Activated naive CD4-positive, alpha-beta T cell treated with anti-CD3 and anti-CD28 coated beads, Interleukin-2, amount 50 U/mL, for 24 hours (primary cell): ENCODE data around the gene MAPK8IP1.

Experiments
- H3K27ac Mint-ChIP-seq: one replicate; pipeline ENCODE4 v1.8.0; 2021; ENCODE audit warnings: mild to moderate bottlenecking, mixed read lengths
- H3K27me3 Mint-ChIP-seq: one replicate; pipeline ENCODE4 v1.8.0; 2021; ENCODE audit warnings: mixed read lengths
- H3K36me3 Mint-ChIP-seq: one replicate; pipeline ENCODE4 v1.8.0; 2021; ENCODE audit warnings: mixed read lengths
- H3K4me1 Mint-ChIP-seq: one replicate; pipeline ENCODE4 v1.8.0; 2021; ENCODE audit warnings: mixed read lengths
- H3K4me3 Mint-ChIP-seq: one replicate; pipeline ENCODE4 v1.8.0; 2021; ENCODE audit warnings: mild to moderate bottlenecking, mixed read lengths
- H3K9me3 Mint-ChIP-seq: one replicate; pipeline ENCODE4 v1.8.0; 2021; ENCODE audit warnings: mixed read lengths

MAPK8IP1 gene

GRCh38 chr11:45906965-45907611, 21.6 kb downstream of the MAPK8IP1 start, which contains the start of gene FREY1:
FREY1 (minus strand) TSS chr11:45907271; CDS start chr11:45907245, 26 bp downstream.
- no peak within 1 kb of the TSS for H3K4me3 Mint-ChIP-seq
- H3K27me3 Mint-ChIP-seq, result no peaks in the 10 kb centered on the region
- no peak within 1 kb of the TSS for H3K27ac Mint-ChIP-seq
- H3K4me1 Mint-ChIP-seq, result peaks cover 11% of the 10 kb centered on the region
- no peaks in the 10 kb centered on the region for H3K36me3 Mint-ChIP-seq
- H3K9me3 Mint-ChIP-seq, result no peaks in the 10 kb centered on the region

DNA sequence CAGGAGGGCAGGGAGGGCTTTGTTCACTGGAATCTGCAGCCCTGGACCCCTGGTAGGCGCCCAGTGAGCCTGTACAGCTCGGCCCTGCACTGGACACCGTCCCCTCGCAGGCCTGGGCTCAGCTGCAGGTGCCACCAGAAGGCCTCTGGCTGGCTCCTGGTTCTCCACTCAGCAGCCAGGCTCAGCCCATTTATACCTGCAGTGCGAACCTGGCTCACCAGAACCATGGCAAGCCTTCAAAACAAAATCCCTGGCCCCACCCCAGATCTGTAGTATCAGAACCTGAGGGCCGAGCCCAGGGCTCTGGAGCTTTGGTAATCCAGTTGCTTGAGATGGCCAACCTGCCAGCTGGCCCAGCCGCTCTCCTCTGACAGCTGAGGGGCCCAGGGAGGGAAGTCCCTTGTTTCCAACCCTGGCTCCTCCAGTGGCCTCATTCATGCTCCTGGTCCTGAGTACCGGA, 22.5 kb downstream of the MAPK8IP1 start:
- no peak overlapping the region for H3K27ac Mint-ChIP-seq
- no peak overlapping the region for H3K4me3 Mint-ChIP-seq
- H3K9me3 Mint-ChIP-seq, result no peaks in the 10 kb centered on the region
- no peaks in the 10 kb centered on the region for H3K36me3 Mint-ChIP-seq
- H3K4me1 Mint-ChIP-seq, result peaks cover 11% of the 10 kb centered on the region
- H3K27me3 Mint-ChIP-seq, result no peaks in the 10 kb centered on the region

- Mint-ChIP-seq H3K4me3 (no peak overlapping the region), H3K27ac (no peak overlapping the region), H3K27me3 (no peaks in the 10 kb centered on the region), H3K9me3 (no peaks in the 10 kb centered on the region), H3K36me3 (no peaks in the 10 kb centered on the region), H3K4me1 (peaks cover 11% of the 10 kb centered on the region)
Measured at GRCh38 chr11:45909594-45910475, 24.4 kb downstream of the MAPK8IP1 start.

DNA sequence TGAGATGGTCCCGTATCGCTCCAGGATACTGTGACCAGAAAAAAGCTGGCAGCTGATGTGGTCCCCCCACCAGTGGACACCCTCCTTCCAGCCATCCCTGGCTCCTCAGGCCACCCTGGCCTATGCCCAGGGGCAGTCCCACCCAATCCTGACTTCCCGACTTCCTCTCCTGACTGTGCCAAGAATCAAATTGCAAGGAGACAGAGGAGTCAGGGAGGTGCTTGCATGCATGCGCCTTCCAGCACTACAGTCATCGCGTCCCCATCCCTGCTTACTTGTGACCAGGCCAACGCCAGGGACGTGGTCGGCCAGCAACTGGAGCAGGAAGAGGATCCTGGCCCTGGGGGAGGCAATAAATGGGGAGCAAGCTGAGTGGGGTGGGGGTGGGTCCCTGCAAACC, 25.2 kb downstream of the MAPK8IP1 start:
- Mint-ChIP-seq H3K4me1 (peaks cover 12% of the 10 kb centered on the region), H3K4me3 (no peak overlapping the region), H3K27me3 (no peaks in the 10 kb centered on the region), H3K36me3 (no peaks in the 10 kb centered on the region), H3K27ac (no peak overlapping the region), H3K9me3 (no peaks in the 10 kb centered on the region)

GRCh38 chr11:45913514-45913913, 28.1 kb downstream of the MAPK8IP1 start:
- Mint-ChIP-seq H3K27ac (no peak overlapping the region), H3K27me3 (no peaks in the 10 kb centered on the region), H3K9me3 (no peaks in the 10 kb centered on the region), H3K36me3 (peaks cover 1% of the 10 kb centered on the region), H3K4me1 (peaks cover 27% of the 10 kb centered on the region), H3K4me3 (no peak overlapping the region)

DNA sequence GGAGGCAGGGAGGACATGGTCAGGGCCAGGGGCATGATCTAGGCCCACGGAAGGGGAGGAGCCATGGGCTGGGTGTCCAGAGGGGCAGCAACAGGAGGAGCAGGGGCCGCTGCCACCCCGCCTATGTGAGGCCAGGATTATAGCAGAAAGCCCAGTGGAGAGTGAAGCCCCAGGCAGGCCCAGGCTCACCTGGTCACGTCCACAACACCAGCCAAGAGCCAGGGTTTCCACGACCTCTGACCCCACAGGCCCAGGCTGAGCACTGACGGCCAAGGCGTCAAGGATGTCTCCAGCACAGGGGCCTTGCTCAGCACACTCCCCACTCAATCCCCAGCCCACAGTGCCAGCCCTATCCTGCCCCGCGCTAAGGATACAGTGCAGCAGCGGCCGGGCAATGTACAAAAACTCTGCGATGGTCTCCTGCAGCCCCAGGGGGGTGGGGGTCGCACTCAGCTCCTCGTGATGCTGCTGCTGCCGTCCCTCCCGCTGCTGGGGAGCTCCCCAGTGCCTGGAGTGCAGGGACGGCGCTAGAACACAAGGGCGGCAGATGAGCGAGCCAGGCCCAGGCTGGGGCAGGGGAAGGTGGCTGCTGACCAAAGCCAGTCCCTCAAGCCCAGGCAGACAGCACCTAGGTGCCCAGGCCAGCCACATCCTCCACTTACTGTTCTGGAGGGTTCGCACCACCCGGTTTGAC, 28.6 kb downstream of the MAPK8IP1 start:
- H3K36me3 Mint-ChIP-seq, result peaks cover 1% of the 10 kb centered on the region
- no peaks in the 10 kb centered on the region for H3K27me3 Mint-ChIP-seq
- no peak overlapping the region for H3K4me3 Mint-ChIP-seq
- H3K9me3 Mint-ChIP-seq, result no peaks in the 10 kb centered on the region
- H3K4me1 Mint-ChIP-seq, result peaks cover 32% of the 10 kb centered on the region
- no peak overlapping the region for H3K27ac Mint-ChIP-seq

DNA sequence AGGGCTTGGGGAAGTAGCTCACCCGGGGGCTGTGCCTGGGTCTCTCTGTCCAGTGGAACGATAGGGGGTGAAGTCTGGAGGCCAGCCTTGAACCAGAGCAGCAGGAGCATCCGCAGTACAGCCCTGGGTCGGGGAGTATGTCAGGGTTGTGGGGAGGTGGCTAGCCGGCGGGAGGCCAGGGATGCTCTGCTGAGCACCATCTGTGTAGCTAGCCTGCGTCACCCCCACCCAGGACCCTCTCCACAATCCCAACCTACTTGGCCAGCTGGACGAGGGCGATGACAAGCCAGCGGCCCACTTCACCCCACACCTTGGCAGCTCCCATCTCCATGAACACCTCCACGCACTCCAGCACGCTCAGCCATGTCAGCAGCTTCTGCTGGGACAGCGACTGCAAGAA, 30.0 kb downstream of the MAPK8IP1 start:
- no peaks in the 10 kb centered on the region for H3K9me3 Mint-ChIP-seq
- peaks cover 44% of the 10 kb centered on the region for H3K4me1 Mint-ChIP-seq

GRCh38 chr11:45917286-45917622, 31.8 kb downstream of the MAPK8IP1 start:
- Mint-ChIP-seq H3K27ac (peak overlapping the region; percentile 99), H3K27me3 (peaks cover 3% of the 10 kb centered on the region), H3K4me1 (peaks cover 49% of the 10 kb centered on the region), H3K9me3 (no peaks in the 10 kb centered on the region), H3K4me3 (peak overlapping the region; percentile 98), H3K36me3 (peaks cover 1% of the 10 kb centered on the region)

More for the DNA sequence above, 30.0 kb downstream of the MAPK8IP1 start:
- Mint-ChIP-seq H3K4me3 (peak overlapping the region; percentile 11), H3K27me3 (no peaks in the 10 kb centered on the region), H3K36me3 (peaks cover 1% of the 10 kb centered on the region), H3K27ac (no peak overlapping the region)

GRCh38 chr11:45917623-45918330, 32.3 kb downstream of the MAPK8IP1 start, which contains the start of gene PEX16:
PEX16 (minus strand) TSS chr11:45917877; CDS start chr11:45917811, 66 bp downstream.
- peak within 1 kb of the TSS; percentile 98 for H3K4me3 Mint-ChIP-seq
- peaks cover 3% of the 10 kb centered on the region for H3K27me3 Mint-ChIP-seq
- peaks cover 49% of the 10 kb centered on the region for H3K4me1 Mint-ChIP-seq
- peaks cover 1% of the 10 kb centered on the region for H3K36me3 Mint-ChIP-seq
- H3K9me3 Mint-ChIP-seq, result no peaks in the 10 kb centered on the region
- H3K27ac Mint-ChIP-seq, result peak within 1 kb of the TSS; percentile 99

GRCh38 chr11:45918331-45918941, 33.0 kb downstream of the MAPK8IP1 start:
- Mint-ChIP-seq H3K27ac (peak overlapping the region; percentile 99), H3K4me1 (peaks cover 53% of the 10 kb centered on the region), H3K36me3 (peaks cover 1% of the 10 kb centered on the region), H3K27me3 (peaks cover 5% of the 10 kb centered on the region), H3K9me3 (no peaks in the 10 kb centered on the region), H3K4me3 (peak overlapping the region; percentile 98)

DNA sequence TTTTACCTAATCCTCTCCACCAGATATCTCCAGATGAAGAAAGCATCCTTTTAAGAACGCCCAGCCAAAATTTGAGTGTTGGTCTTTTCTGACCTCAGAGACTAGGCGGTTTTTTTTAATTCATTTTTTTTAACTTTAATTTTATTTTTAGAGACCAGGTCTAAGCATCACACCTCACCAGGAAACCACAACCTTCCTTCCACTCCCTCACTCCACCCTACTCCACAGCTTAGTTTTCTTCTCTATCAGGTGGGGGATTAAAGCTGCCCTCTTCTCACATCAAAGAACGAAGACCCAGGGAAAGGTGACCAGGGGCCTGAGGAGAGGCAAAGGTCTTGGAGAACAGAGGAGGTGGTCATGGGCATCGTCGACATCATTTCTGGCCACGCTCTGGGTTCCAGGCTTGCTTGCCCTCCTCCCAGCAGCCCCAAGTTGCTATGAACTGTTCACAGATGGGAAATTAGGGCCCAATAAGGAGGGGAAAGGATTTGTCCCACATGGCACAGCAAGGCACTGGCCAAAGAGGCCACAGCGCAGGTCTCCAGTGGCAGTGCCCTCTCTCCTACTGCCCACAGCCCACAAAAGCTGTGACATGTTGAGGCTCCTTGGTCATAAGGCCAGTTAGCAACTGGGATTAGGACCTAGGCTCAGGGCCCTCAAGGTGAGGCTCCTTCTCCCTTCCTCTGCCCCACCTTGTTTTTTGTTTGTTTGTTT, 33.7 kb downstream of the MAPK8IP1 start:
- Mint-ChIP-seq H3K27ac (peak overlapping the region; percentile 90), H3K27me3 (peaks cover 8% of the 10 kb centered on the region), H3K4me1 (peaks cover 54% of the 10 kb centered on the region), H3K36me3 (peaks cover 1% of the 10 kb centered on the region), H3K9me3 (no peaks in the 10 kb centered on the region), H3K4me3 (peak overlapping the region; percentile 98)

DNA sequence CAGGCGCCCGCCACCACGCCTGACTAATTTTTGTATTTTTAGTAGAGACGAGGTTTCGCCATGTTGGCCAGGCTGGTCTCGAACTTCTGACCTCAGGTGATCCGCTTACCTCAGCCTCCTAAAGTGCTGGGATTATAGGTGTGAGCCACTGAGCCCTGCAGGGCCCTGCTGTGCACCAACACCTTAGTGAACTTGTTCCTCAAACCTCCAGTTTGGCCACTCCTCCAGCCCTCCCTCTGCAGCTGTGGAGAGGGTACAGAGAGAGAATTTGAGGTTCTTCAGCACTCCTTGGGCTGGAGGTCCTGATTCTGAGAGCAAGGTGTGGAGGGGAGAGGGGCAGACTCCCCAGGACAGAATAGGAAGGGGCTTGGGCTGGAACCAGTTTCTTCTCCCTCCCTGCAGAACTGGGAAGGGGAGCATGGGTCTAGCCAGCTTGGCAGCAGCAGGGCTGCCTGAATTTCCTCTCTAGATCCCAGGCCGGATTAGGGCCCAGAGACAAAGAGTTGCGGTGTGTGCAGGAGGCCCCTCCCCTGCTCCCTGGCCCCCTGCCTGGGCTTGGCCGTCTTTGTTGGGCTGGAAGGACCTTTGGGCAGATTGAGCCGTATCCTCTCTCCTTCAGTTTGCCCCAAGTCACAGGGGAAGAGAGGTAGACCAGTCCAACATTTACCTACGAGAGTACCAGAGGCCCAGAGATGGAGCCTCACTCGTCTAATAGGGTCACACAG, 34.5 kb downstream of the MAPK8IP1 start:
- Mint-ChIP-seq H3K36me3 (peaks cover 1% of the 10 kb centered on the region), H3K9me3 (no peaks in the 10 kb centered on the region), H3K27ac (no peak overlapping the region), H3K27me3 (peaks cover 11% of the 10 kb centered on the region), H3K4me3 (no peak overlapping the region), H3K4me1 (peaks cover 58% of the 10 kb centered on the region)

GRCh38 chr11:45920531-45921477, 35.4 kb downstream of the MAPK8IP1 start:
- Mint-ChIP-seq H3K4me3 (peak overlapping the region; percentile 74), H3K9me3 (no peaks in the 10 kb centered on the region), H3K27me3 (peaks cover 11% of the 10 kb centered on the region), H3K4me1 (peaks cover 51% of the 10 kb centered on the region), H3K36me3 (peaks cover 1% of the 10 kb centered on the region), H3K27ac (no peak overlapping the region)
